NCI-H128 (cell line): ENCODE data around the gene NACC2.
"Not testable (repeated sequence)": the region's sequence is repeated elsewhere in the genome, so short reads cannot be mapped to it uniquely, and the experiment has no call there.

Experiments
- DNase-seq: peaks from one replicate; lab custom pipeline; 2025; ENCODE audit not compliant: unreplicated experiment; lab: John Stamatoyannopoulos, UW

Gene NACC2

GRCh38 chr9:135983208-135984071 is 111.6 kb downstream of the NACC2 start:
- DNase-seq: no peak

GRCh38 chr9:135982499-135983207 is 112.4 kb downstream of the NACC2 start:
- DNase-seq: no peak

GRCh38 chr9:135980926-135981630 is 114.0 kb downstream of the NACC2 start:
- no peak for DNase-seq

GRCh38 chr9:135979547-135980166 is 115.4 kb downstream of the NACC2 start:
- no peak for DNase-seq

- DNase-seq: no peak
Measured at GRCh38 chr9:135978642-135979546, 116.2 kb downstream of the NACC2 start.

GRCh38 chr9:135976944-135977343 is 118.1 kb downstream of the NACC2 start:
- DNase-seq: no peak

- no peak for DNase-seq
Measured at GRCh38 chr9:135976531-135976930, 118.6 kb downstream of the NACC2 start.

GRCh38 chr9:135975834-135976233 is 119.3 kb downstream of the NACC2 start:
- DNase-seq: no peak

- DNase-seq: no peak
Measured at GRCh38 chr9:135974220-135974573, 120.9 kb downstream of the NACC2 start.

- no peak for DNase-seq
Measured at GRCh38 chr9:135973277-135974219, 121.5 kb downstream of the NACC2 start.

GRCh38 chr9:135971892-135972291 is 123.2 kb downstream of the NACC2 start:
- no peak for DNase-seq

GRCh38 chr9:135971111-135971766 is 123.8 kb downstream of the NACC2 start:
- DNase-seq: no peak

- DNase-seq: no peak
Measured at GRCh38 chr9:135970128-135970815, 124.8 kb downstream of the NACC2 start.

GRCh38 chr9:135969064-135969683 is 125.9 kb downstream of the NACC2 start:
- no peak for DNase-seq

- no peak for DNase-seq
Measured at GRCh38 chr9:135968601-135969000, 126.5 kb downstream of the NACC2 start.

GRCh38 chr9:135968083-135968476 is 127.0 kb downstream of the NACC2 start:
- DNase-seq: no peak

- not testable (repeated sequence) for DNase-seq
Measured at GRCh38 chr9:135966916-135967260, 128.2 kb downstream of the NACC2 start.
